A673 (cell line): ENCODE results near the gene MOSPD3. TPM values are rescaled to one million over a fixed set of nuclear protein-coding genes. Genes with fewer than 3 reads are reported as not detected.

ENCODE experiments used
- BruUV-seq: library from RNA; stranded (reverse); fragments of 400-500 nt; replicated peaks from 2 replicates; lab custom pipeline; 2021; lab: Mats Ljungman, UMichigan
- CTCF ChIA-PET: fragments of 300-600 bp; sonication (Branson Sonifier 250); formaldehyde crosslinking; loops from one replicate; lab custom pipeline; 2022; ENCODE audit warnings: antibody characterized with exemption; lab: Charles Lee
- POLR2A ChIA-PET: fragments of 300-600 bp; sonication (Branson Sonifier 250); formaldehyde crosslinking; loops from one replicate; lab custom pipeline; 2022; ENCODE audit warnings: antibody characterized with exemption; ENCODE audit not compliant: low non-redundant PET; lab: Charles Lee
- DNase-seq: peaks from one replicate; pipeline ENCODE4 v3.0.0-alpha.2; 2015; ENCODE audit warnings: low spot score
- H3K27ac ChIP-seq: fragments of 200-600 bp; sonication (generic); 2 replicates; pipeline ENCODE4 v1.5.1; 2016; ENCODE audit warnings: mixed run types, low read depth, mild to moderate bottlenecking, mixed read lengths, antibody characterized with exemption, low read length; ENCODE audit not compliant: poor library complexity, severe bottlenecking
- H3K27me3 ChIP-seq: fragments of 200-600 bp; sonication (generic); replicated peaks from 2 replicates; pipeline ENCODE4 v1.6.1; 2017; ENCODE audit warnings: mixed run types, low read depth, mild to moderate bottlenecking, mixed read lengths, antibody characterized with exemption, low read length; ENCODE audit not compliant: insufficient read depth, poor library complexity
- H3K36me3 ChIP-seq: fragments of 200-600 bp; sonication (generic); 2 replicates; pipeline ENCODE4 v1.6.1; 2016; ENCODE audit warnings: mixed run types, mild to moderate bottlenecking, mixed read lengths, antibody characterized with exemption, low read length; ENCODE audit not compliant: insufficient read depth, poor library complexity, severe bottlenecking
- H3K4me1 ChIP-seq: fragments of 200-600 bp; sonication (generic); 2 replicates; pipeline ENCODE4 v1.6.1; 2017; ENCODE audit warnings: mixed run types, mild to moderate bottlenecking, mixed read lengths, antibody characterized with exemption, low read length; ENCODE audit not compliant: insufficient read depth, poor library complexity, severe bottlenecking
- H3K4me3 ChIP-seq: fragments of 200-600 bp; sonication (generic); 2 replicates; pipeline ENCODE4 v1.5.1; 2016; ENCODE audit warnings: low read depth, mixed run types, mild to moderate bottlenecking, mixed read lengths, low read length; ENCODE audit not compliant: poor library complexity, severe bottlenecking
- H3K9me3 ChIP-seq: fragments of 200-600 bp; sonication (generic); 2 replicates; pipeline ENCODE4 v1.6.1; 2016; ENCODE audit warnings: mixed run types, low read depth, mild to moderate bottlenecking, mixed read lengths, antibody characterized with exemption, low read length; ENCODE audit not compliant: poor library complexity, severe bottlenecking
- EZH2 ChIP-seq: fragments of 200-600 bp; sonication (generic); IDR thresholded peaks from 2 replicates; pipeline ENCODE4 v1.6.1; 2017; ENCODE audit warnings: borderline replicate concordance, low read depth, mild to moderate bottlenecking, mixed read lengths, antibody characterized with exemption, low read length; ENCODE audit not compliant: poor library complexity, severe bottlenecking
- intact Hi-C: fragments of 100-400 bp; cut with micrococcal nuclease; formaldehyde crosslinking; loops from one replicate; pipeline ENCODE4 v1.10.0; 2022; ENCODE audit not compliant: unreplicated experiment
- total RNA-seq: library from RNA; stranded (reverse); gene quantifications from 2 replicates; pipeline ENCODE4 v1.2.3, GENCODE V29; 2021
- TF ChIP-seq, protein P1 (sequence below): fragments of 300-800, 200-600 bp; sonication (generic); conservative IDR thresholded peaks from 2 replicates; pipeline ENCODE4 v1.5.1; 2017; ENCODE audit warnings: low read depth, mild to moderate bottlenecking, antibody characterized with exemption, low read length, moderate library complexity, mixed read lengths

Gene MOSPD3
- total RNA-seq, 1 experiment from 2014 or later = 17.3 TPM

DNA sequence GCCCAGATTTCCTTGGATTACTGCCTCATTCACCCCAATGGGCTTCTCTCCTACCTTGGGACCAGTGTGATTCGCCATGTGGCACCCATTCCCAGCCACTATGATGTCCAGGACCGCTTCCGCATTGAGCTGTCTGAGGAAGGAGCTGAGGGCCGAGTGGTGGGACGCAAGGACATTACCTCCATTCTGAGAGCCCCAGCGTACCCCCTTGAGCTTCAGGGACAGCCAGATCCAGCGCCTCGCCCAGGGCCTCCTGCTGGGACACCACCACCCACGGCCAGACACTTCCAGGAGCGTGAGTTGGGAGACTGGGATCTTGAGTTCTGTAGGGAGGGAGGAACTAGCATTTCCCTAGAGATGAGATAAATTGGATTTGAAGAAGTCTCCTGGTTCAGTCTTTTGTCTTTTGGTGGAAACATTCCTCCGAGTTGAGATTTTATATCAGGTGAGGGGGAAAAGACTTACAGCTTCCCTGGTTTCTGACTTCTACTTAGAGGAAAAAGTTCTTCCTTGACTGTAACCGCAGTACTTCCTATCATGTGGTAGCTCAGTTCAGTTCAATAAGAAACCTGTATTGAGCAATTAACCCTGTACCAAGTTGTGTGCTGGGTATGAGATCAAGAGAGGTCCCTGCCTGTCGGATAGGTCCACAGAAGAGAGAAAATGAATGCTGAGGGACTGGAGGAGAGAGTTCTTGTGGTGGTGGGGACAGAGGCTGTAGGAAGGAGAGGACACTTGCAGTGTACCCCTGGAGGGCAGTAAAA, 1.3 kb downstream of the MOSPD3 start:
- no peak for TF ChIP-seq EZH2
- TF ChIP-seq, protein P1, sequence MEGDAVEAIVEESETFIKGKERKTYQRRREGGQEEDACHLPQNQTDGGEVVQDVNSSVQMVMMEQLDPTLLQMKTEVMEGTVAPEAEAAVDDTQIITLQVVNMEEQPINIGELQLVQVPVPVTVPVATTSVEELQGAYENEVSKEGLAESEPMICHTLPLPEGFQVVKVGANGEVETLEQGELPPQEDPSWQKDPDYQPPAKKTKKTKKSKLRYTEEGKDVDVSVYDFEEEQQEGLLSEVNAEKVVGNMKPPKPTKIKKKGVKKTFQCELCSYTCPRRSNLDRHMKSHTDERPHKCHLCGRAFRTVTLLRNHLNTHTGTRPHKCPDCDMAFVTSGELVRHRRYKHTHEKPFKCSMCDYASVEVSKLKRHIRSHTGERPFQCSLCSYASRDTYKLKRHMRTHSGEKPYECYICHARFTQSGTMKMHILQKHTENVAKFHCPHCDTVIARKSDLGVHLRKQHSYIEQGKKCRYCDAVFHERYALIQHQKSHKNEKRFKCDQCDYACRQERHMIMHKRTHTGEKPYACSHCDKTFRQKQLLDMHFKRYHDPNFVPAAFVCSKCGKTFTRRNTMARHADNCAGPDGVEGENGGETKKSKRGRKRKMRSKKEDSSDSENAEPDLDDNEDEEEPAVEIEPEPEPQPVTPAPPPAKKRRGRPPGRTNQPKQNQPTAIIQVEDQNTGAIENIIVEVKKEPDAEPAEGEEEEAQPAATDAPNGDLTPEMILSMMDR = no peak
- no peaks in the 10 kb centered on the region for H3K9me3 ChIP-seq
- POLR2A ChIA-PET = no interaction called here
- CTCF ChIA-PET = interaction anchor here (0.7 kb wide), 1 partner anchor 34 kb away, joined by 4 read pairs; no protein-coding TSS in a partner anchor
- H3K4me1 ChIP-seq = peaks cover 7% of the 10 kb centered on the region
- no peak for DNase-seq
- BruUV-seq = no TSS peak
- H3K27ac ChIP-seq = no peak overlapping the region
- peak overlapping the region; percentile 56 for H3K4me3 ChIP-seq
- intact Hi-C loops = no loop called here
- no peaks in the 10 kb centered on the region for H3K36me3 ChIP-seq
- H3K27me3 ChIP-seq = no peaks in the 10 kb centered on the region

DNA sequence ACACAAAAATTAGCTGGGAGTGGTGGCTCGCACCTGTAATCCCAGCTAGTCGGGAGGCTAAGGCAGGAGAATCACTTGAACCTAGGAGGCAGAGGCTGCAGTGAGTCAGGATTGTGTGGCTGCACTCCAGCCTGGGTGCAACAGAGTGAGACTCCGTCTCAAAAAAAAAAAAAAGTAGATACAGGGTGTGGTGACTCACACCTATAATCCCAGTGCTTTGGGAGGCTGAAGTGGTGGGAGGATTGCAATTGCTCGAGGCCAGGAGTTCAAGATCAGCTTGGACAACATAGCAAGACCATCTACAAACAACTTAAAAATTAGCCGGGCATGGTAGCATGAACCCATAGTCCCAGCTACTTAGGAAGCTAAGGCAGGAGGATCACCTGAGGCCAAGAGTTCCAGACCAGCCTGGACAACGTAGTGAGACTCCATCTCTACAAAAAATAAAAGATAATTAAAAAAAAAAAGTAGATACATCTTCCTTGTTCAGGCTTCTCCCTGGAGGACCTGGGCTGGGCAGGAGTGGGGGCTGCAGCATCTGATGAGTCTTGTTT, 2.0 kb downstream of the MOSPD3 start:
- peaks cover 7% of the 10 kb centered on the region for H3K4me1 ChIP-seq
- no TSS peak for BruUV-seq
- H3K4me3 ChIP-seq = no peak overlapping the region
- CTCF ChIA-PET = no interaction called here
- no peak for DNase-seq
- H3K9me3 ChIP-seq = no peaks in the 10 kb centered on the region
- TF ChIP-seq EZH2 = no peak
- TF ChIP-seq, protein P1 = no peak
- intact Hi-C loops = no loop called here
- no peaks in the 10 kb centered on the region for H3K36me3 ChIP-seq
- POLR2A ChIA-PET = no interaction called here
- no peak overlapping the region for H3K27ac ChIP-seq
- no peaks in the 10 kb centered on the region for H3K27me3 ChIP-seq

DNA sequence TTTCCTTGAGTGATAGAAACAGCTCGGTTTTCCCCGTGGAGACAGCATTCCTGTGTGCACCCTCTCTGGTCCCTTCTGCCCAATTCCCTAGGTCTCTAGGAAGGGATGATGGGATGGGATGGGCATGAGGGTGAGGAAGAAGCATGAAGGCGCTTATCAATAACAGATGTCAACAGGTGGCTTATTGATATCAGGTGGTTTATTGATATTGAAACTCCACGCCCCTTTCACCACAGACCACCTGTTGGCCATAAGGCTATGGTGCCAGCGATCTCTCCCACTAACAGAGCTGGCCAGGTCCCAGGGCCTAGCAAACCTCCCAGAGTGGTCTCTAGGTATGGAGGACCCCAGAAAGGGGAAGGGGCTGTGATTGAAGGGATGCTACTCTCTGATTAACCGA, 7.9 kb downstream of the MOSPD3 start:
- intact Hi-C loops = no loop called here
- H3K9me3 ChIP-seq = no peaks in the 10 kb centered on the region

More for the DNA sequence above, 7.9 kb downstream of the MOSPD3 start:
- Histone ChIP-seq H3K27me3 (no peaks in the 10 kb centered on the region), H3K4me3 (no peak overlapping the region), H3K4me1 (no peaks in the 10 kb centered on the region), H3K36me3 (no peaks in the 10 kb centered on the region), H3K27ac (no peak overlapping the region)
- TF ChIP-seq, protein P1 = no peak
- no peak for TF ChIP-seq EZH2
- DNase-seq = no peak
- POLR2A ChIA-PET = no interaction called here
- BruUV-seq = no TSS peak
- CTCF ChIA-PET = no interaction called here
